Liver (tissue), 9 donors: ENCODE results near the gene MPPED2. TPM values are rescaled to one million over a fixed set of nuclear protein-coding genes. Genes with fewer than 3 reads are reported as not detected.

ENCODE experiments used
- DNase-seq: peaks from one replicate; pipeline ENCODE4 v3.0.0-alpha.2; 2017; ENCODE audit warnings: low spot score
- H3K27ac ChIP-seq, 2 donors: one replicate each; pipeline ENCODE4 v1.7.0; 2013; ENCODE audit warnings: inconsistent platforms in 2 of 2, low read length in 2 of 2, control low read depth in 1 of 2, low read depth in 1 of 2, mild to moderate bottlenecking in 1 of 2
- H3K27me3 ChIP-seq, 4 donors: one replicate each; pipeline versions ENCODE4 v1.6.1 to v1.7.0; 2013; ENCODE audit warnings: low read length in 3 of 4, inconsistent platforms in 1 of 4, mild to moderate bottlenecking in 1 of 4, moderate library complexity in 1 of 4; ENCODE audit not compliant: control insufficient read depth in 4 of 4, insufficient read depth in 4 of 4
- H3K36me3 ChIP-seq, 4 donors: one replicate each; pipeline versions ENCODE4 v1.6.1 to v1.7.0; 2013; ENCODE audit warnings: low read length in 3 of 4, mild to moderate bottlenecking in 3 of 4, low read depth in 1 of 4, moderate library complexity in 1 of 4; ENCODE audit not compliant: control insufficient read depth in 4 of 4, insufficient read depth in 3 of 4
- H3K4me1 ChIP-seq, 4 donors: one replicate each; pipeline versions ENCODE4 v1.6.1 to v1.7.0; 2013; ENCODE audit warnings: low read length in 3 of 4, mild to moderate bottlenecking in 3 of 4, moderate library complexity in 1 of 4; ENCODE audit not compliant: control insufficient read depth in 4 of 4, insufficient read depth in 4 of 4
- H3K4me3 ChIP-seq, 3 donors: one replicate each; pipeline versions ENCODE4 v1.6.1 to v1.7.0; 2013; ENCODE audit warnings: low read length in 3 of 3, control low read depth in 1 of 3, low read depth in 1 of 3, mild to moderate bottlenecking in 1 of 3
- H3K9ac ChIP-seq, 2 donors: one replicate each; pipeline ENCODE4 v1.7.0; 2013; ENCODE audit warnings: low read length in 2 of 2, mild to moderate bottlenecking in 2 of 2, moderate library complexity in 2 of 2, control low read depth in 1 of 2, low read depth in 1 of 2
- H3K9me3 ChIP-seq, 4 donors: one replicate each; pipeline versions ENCODE4 v1.6.1 to v1.7.0; 2013; ENCODE audit warnings: low read length in 3 of 4; ENCODE audit not compliant: control insufficient read depth in 4 of 4
- ATF3 ChIP-seq: IDR thresholded peaks from 2 replicates; pipeline ENCODE4 v1.6.1; 2016; ENCODE audit warnings: antibody characterized with exemption
- EGR1 ChIP-seq, 2 donors: IDR thresholded peaks; 2 replicates each; pipeline ENCODE4 v1.6.1; 2016 to 2018; ENCODE audit warnings: antibody characterized with exemption in 2 of 2, low read depth in 2 of 2
- FOXA1 ChIP-seq: IDR thresholded peaks from 2 replicates; pipeline ENCODE4 v1.6.1; 2016; ENCODE audit warnings: antibody characterized with exemption
- FOXA2 ChIP-seq: IDR thresholded peaks from 2 replicates; pipeline ENCODE4 v1.6.1; 2016; ENCODE audit warnings: antibody characterized with exemption
- GABPA ChIP-seq, 2 donors: IDR thresholded peaks in 1 of 2; conservative IDR thresholded peaks in 1 of 2; 2 replicates each; pipeline ENCODE4 v1.6.1; 2016; ENCODE audit warnings: antibody characterized with exemption in 2 of 2, mild to moderate bottlenecking in 1 of 2, moderate library complexity in 1 of 2
- HNF4A ChIP-seq, 2 donors: conservative IDR thresholded peaks; 2 replicates each; pipeline ENCODE4 v1.6.1; 2016; ENCODE audit warnings: antibody characterized with exemption in 2 of 2, mild to moderate bottlenecking in 2 of 2
- HNF4G ChIP-seq: IDR thresholded peaks from 2 replicates; pipeline ENCODE4 v1.6.1; 2016; ENCODE audit warnings: antibody characterized with exemption
- JUND ChIP-seq, 2 donors: IDR thresholded peaks; 2 replicates each; pipeline ENCODE4 v1.6.1; 2016; ENCODE audit warnings: antibody characterized with exemption in 2 of 2
- NR2F2 ChIP-seq: IDR thresholded peaks from 2 replicates; pipeline ENCODE4 v1.6.1; 2016; ENCODE audit warnings: antibody characterized with exemption
- RAD21 ChIP-seq, 2 donors: IDR thresholded peaks; 2 replicates each; pipeline ENCODE4 v1.6.1; 2016; ENCODE audit warnings: antibody characterized with exemption in 2 of 2, mild to moderate bottlenecking in 2 of 2
- REST ChIP-seq: IDR thresholded peaks from 2 replicates; pipeline ENCODE4 v1.6.1; 2016; ENCODE audit warnings: antibody characterized with exemption, mild to moderate bottlenecking
- RXRA ChIP-seq, 2 donors: IDR thresholded peaks; 2 replicates each; pipeline ENCODE4 v1.6.1; 2017 to 2018; ENCODE audit warnings: antibody characterized with exemption in 2 of 2, mild to moderate bottlenecking in 1 of 2
- SP1 ChIP-seq: IDR thresholded peaks from 2 replicates; pipeline ENCODE4 v1.6.1; 2018; ENCODE audit warnings: antibody characterized with exemption, mild to moderate bottlenecking
- TAF1 ChIP-seq: conservative IDR thresholded peaks from 2 replicates; pipeline ENCODE4 v1.6.1; 2016; ENCODE audit warnings: antibody characterized with exemption, mild to moderate bottlenecking
- YY1 ChIP-seq: IDR thresholded peaks from 2 replicates; pipeline ENCODE4 v1.6.1; 2016; ENCODE audit warnings: antibody characterized with exemption, mild to moderate bottlenecking
- WGBS: extraction: QIAGEN DNeasy Blood & Tissue Kit; methylation state at CpG from one replicate; pipeline ENCODE4 v1.1.7; 2013; 5-methylcytosine and 5-hydroxymethylcytosine counted together
- polyA plus RNA-seq, 2 donors: library from polyadenylated mRNA; stranded (reverse) in 1 of 2; unstranded in 1 of 2; fragments of 200-250 nt in 1 of 2; fragments of >200 nt in 1 of 2; fragmentation: Nextera tagmentation in 1 of 2; extraction: Ambion mirVana in 1 of 2; gene quantifications; one replicate each; pipeline versions ENCODE4 v1.2.1 to v1.2.3, GENCODE V29; 2013 to 2015
- total RNA-seq, 2 donors: library from RNA; depleted of rRNA; stranded (reverse); fragments of >200 nt; gene quantifications; one replicate each; pipeline ENCODE4 v1.2.3, GENCODE V29; 2014
- TF ChIP-seq, protein P1 (sequence below): IDR thresholded peaks from 2 replicates; pipeline ENCODE4 v1.6.1; 2016; ENCODE audit warnings: antibody characterized with exemption
- TF ChIP-seq, protein P2 (sequence below): fragments of 150-350 bp; IDR thresholded peaks from 2 replicates; pipeline ENCODE4 v1.5.1; 2017; ENCODE audit warnings: improper control_type of control experiment, low read depth, low read length; ENCODE audit not compliant: missing input control
- TF ChIP-seq, protein P3 (sequence below): IDR thresholded peaks from 2 replicates; pipeline ENCODE4 v1.6.1; 2016; ENCODE audit warnings: antibody characterized with exemption
- donor health status: healthy.
- donor health status: healthy.
- donor health status: healthy.
- donor health status: healthy.
- donor health status: healthy.

MPPED2 gene
- total and polyA plus RNA-seq, 4 donors = 0.22 to 1.6 (median 0.47) TPM

GRCh38 chr11:30488304-30488998 is 97.7 kb downstream of the MPPED2 start:
- Histone ChIP-seq H3K27me3 (no peaks in the 10 kb centered on the region), H3K9me3 (no peaks in the 10 kb centered on the region), H3K4me1 (peaks cover 0 to 20% (median 15%) of the 10 kb centered on the region in 4 donors), H3K36me3 (no peaks in the 10 kb centered on the region), H3K27ac (peak overlapping the region in 1 of 2 donors; percentile 49), H3K4me3 (peak overlapping the region; percentile 7 to 61 (median 48)), H3K9ac (no peak overlapping the region)
- peak; percentile 38 for DNase-seq
- TF ChIP-seq REST (peak; percentile 24), GABPA (IDR thresholded peaks at IDR 0.05 in 1 of 2, conservative IDR thresholded peaks at IDR 0.05 in 1 of 2) (no peak), YY1 (peak; percentile 69), RAD21 (IDR thresholded peaks at IDR 0.05) (peak; percentile 33 to 43), TAF1 (no peak), FOXA2 (peak; percentile 86), JUND (IDR thresholded peaks at IDR 0.05) (peak; percentile 26 to 37), SP1 (peak; percentile 71), EGR1 (IDR thresholded peaks at IDR 0.05; ENCODE audit: low read depth in 2 of 2) (no peak), HNF4A (conservative IDR thresholded peaks at IDR 0.05) (peak; percentile 87), NR2F2 (no peak), ATF3 (peak; percentile 10), HNF4G (peak; percentile 64), FOXA1 (peak; percentile 42), RXRA (IDR thresholded peaks at IDR 0.05) (peak; percentile 41 to 65)
- TF ChIP-seq, protein P1, sequence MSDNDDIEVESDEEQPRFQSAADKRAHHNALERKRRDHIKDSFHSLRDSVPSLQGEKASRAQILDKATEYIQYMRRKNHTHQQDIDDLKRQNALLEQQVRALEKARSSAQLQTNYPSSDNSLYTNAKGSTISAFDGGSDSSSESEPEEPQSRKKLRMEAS = peak; percentile 60
- TF ChIP-seq, protein P2, sequence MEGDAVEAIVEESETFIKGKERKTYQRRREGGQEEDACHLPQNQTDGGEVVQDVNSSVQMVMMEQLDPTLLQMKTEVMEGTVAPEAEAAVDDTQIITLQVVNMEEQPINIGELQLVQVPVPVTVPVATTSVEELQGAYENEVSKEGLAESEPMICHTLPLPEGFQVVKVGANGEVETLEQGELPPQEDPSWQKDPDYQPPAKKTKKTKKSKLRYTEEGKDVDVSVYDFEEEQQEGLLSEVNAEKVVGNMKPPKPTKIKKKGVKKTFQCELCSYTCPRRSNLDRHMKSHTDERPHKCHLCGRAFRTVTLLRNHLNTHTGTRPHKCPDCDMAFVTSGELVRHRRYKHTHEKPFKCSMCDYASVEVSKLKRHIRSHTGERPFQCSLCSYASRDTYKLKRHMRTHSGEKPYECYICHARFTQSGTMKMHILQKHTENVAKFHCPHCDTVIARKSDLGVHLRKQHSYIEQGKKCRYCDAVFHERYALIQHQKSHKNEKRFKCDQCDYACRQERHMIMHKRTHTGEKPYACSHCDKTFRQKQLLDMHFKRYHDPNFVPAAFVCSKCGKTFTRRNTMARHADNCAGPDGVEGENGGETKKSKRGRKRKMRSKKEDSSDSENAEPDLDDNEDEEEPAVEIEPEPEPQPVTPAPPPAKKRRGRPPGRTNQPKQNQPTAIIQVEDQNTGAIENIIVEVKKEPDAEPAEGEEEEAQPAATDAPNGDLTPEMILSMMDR = no peak
- TF ChIP-seq, protein P3, sequence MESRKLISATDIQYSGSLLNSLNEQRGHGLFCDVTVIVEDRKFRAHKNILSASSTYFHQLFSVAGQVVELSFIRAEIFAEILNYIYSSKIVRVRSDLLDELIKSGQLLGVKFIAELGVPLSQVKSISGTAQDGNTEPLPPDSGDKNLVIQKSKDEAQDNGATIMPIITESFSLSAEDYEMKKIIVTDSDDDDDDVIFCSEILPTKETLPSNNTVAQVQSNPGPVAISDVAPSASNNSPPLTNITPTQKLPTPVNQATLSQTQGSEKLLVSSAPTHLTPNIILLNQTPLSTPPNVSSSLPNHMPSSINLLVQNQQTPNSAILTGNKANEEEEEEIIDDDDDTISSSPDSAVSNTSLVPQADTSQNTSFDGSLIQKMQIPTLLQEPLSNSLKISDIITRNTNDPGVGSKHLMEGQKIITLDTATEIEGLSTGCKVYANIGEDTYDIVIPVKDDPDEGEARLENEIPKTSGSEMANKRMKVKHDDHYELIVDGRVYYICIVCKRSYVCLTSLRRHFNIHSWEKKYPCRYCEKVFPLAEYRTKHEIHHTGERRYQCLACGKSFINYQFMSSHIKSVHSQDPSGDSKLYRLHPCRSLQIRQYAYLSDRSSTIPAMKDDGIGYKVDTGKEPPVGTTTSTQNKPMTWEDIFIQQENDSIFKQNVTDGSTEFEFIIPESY = peak; percentile 56
- WGBS = 21% methylated on average over 8 of the region's 8 CpGs
